Ishikawa (cell line): ENCODE results near the gene MFRP.

Experiments
- EP300 ChIP-seq: IDR thresholded peaks from 2 replicates; pipeline ENCODE4 v1.6.1; 2012; ENCODE audit warnings: borderline replicate concordance
- FOXM1 ChIP-seq: IDR thresholded peaks from 2 replicates; pipeline ENCODE4 v1.6.1; 2012; ENCODE audit warnings: low read depth, borderline replicate concordance
- TCF12 ChIP-seq: IDR thresholded peaks from 2 replicates; pipeline ENCODE4 v1.6.1; 2012; ENCODE audit warnings: low read depth

DNA sequence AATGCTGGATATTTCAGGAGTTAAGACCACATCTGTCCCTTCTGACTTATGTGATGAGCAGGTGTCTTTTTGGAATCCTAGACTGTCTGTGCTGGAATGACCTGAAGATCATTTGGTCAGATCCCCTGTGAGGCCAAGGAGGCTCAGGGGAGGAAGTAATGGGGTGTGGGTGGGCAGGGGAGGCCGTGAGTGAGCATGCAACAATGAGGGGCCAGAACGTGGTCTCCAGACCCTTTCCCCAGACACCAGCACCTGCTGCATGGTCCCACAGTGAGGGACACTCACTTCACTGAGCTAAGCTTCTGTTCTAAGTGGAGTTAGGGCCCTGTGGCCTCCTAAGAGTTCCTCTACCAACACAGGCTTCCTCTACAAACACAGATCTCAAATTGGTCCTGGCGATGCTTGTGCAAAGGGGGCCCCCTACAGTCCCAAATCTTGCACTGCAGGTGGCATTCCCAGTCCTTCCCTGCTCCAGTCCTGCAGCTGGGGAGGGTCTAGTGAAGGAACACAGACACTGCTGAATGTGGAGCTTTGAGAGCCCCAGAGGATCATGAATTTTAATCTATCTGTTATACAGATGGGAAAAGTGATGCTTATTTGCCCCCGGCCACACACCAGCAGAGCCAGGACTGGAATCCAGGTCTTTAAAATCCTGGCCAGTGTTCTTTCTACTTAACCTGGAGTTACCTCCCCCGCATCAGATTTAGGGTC lies 27.6 kb upstream of the MFRP start:
- TF ChIP-seq TCF12: no peak
- TF ChIP-seq EP300: no peak
- no peak for TF ChIP-seq FOXM1
